Stimulated activated CD8-positive, alpha-beta memory T cell treated with anti-CD3 and anti-CD28 coated beads, Interleukin-15, amount 100 ng/mL, for 4 hours (primary cell): ENCODE data around the gene DIP2A.

Source experiments
- DNase-seq, 2 donors: peaks; one replicate each; pipeline ENCODE4 v3.0.0-alpha.2; 2020; ENCODE audit warnings: low read depth in 2 of 2

Gene DIP2A

GRCh38 chr21:46458315-46459023 is at the start of gene DIP2A:
Gene DIP2A (plus strand): TSS chr21:46458891. CDS start chr21:46459132, 241 bp downstream.
- peak; percentile 86 to 91 for DNase-seq

GRCh38 chr21:46409641-46410406 is 48.9 kb upstream of the DIP2A start:
- DNase-seq: no peak

GRCh38 chr21:46410516-46410915 is 48.2 kb upstream of the DIP2A start:
- DNase-seq: no peak

- no peak for DNase-seq
Measured at GRCh38 chr21:46411236-46411635, 47.5 kb upstream of the DIP2A start.

GRCh38 chr21:46411691-46412090 is 47.0 kb upstream of the DIP2A start:
- DNase-seq: no peak

- no peak for DNase-seq
Measured at GRCh38 chr21:46412521-46413364, 45.9 kb upstream of the DIP2A start.

GRCh38 chr21:46413365-46413696 is 45.4 kb upstream of the DIP2A start:
- DNase-seq: no peak

- DNase-seq: no peak
Measured at GRCh38 chr21:46414965-46415275, 43.8 kb upstream of the DIP2A start.

GRCh38 chr21:46416551-46416950 is 42.1 kb upstream of the DIP2A start:
- DNase-seq: no peak

GRCh38 chr21:46418265-46418946 is 40.3 kb upstream of the DIP2A start:
- DNase-seq: no peak

- DNase-seq: no peak
Measured at GRCh38 chr21:46420241-46421190, 38.2 kb upstream of the DIP2A start.

GRCh38 chr21:46421191-46421750 is 37.4 kb upstream of the DIP2A start:
- DNase-seq: no peak

- DNase-seq: no peak
Measured at GRCh38 chr21:46421756-46422555, 36.7 kb upstream of the DIP2A start.

- DNase-seq: no peak
Measured at GRCh38 chr21:46422636-46423241, 36.0 kb upstream of the DIP2A start.

GRCh38 chr21:46423546-46424038 is 35.1 kb upstream of the DIP2A start:
- DNase-seq: no peak

- DNase-seq: no peak
Measured at GRCh38 chr21:46424039-46424591, 34.6 kb upstream of the DIP2A start.

- no peak for DNase-seq
Measured at GRCh38 chr21:46424621-46425020, 34.1 kb upstream of the DIP2A start.

- DNase-seq: peak in 1 of 2 donors; percentile 4
Measured at GRCh38 chr21:46425041-46425440, 33.6 kb upstream of the DIP2A start.

GRCh38 chr21:46425571-46425970 is 33.1 kb upstream of the DIP2A start:
- DNase-seq: peak in 1 of 2 donors; percentile 46
